Superior temporal gyrus (tissue), 1 donor: ENCODE results near the gene TJAP1.

ENCODE experiments used
- DNase-seq: peaks from one replicate; pipeline ENCODE4 v3.0.0-alpha.2; 2016; ENCODE audit errors: extremely low spot score

The TJAP1 gene, protein sequence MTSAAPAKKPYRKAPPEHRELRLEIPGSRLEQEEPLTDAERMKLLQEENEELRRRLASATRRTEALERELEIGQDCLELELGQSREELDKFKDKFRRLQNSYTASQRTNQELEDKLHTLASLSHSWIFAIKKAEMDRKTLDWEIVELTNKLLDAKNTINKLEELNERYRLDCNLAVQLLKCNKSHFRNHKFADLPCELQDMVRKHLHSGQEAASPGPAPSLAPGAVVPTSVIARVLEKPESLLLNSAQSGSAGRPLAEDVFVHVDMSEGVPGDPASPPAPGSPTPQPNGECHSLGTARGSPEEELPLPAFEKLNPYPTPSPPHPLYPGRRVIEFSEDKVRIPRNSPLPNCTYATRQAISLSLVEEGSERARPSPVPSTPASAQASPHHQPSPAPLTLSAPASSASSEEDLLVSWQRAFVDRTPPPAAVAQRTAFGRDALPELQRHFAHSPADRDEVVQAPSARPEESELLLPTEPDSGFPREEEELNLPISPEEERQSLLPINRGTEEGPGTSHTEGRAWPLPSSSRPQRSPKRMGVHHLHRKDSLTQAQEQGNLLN

DNA sequence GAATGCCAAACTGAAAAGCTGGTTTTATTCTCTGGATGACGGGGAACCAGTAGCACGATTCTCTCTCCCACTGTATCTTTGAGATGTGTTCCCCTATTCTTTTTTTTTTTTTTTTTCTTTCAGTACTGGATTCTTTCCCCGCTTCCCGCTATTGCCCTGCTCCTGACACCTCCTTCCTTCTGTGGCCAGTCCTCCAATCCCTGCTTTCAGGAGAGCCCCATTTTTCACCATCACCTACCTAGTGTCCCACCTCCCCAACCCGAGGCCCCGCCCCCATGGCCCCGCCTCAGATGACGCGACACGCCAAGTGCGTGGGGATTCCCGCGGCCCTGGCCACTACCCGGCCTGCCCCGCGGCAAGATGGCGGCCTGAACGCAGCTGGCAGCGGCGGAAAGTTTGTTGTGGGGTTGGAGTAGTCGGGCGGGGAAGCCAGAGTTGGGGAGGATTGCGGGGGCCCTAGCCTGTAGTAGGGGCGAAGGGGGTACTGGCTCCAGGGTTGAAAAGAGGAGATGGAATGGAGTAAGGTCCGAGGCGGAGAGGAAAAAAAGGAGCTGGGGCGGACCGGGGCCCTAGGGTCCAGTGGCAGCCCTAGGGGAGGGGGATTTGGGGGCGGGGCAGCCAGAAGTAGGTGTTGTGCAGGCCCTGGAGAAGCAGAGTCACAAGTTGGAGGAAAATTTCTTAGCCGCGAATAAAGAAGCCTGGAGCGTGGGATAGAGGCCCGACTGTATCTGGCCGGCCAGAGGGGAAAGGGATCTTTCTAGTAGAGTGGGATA is at the start of gene TJAP1:
TSS of gene TJAP1 (plus strand) at position 336 of the 773 bp plus-strand sequence. CDS start 21,432 bp downstream, outside the sequence.
- DNase-seq = peak; percentile 86

DNA sequence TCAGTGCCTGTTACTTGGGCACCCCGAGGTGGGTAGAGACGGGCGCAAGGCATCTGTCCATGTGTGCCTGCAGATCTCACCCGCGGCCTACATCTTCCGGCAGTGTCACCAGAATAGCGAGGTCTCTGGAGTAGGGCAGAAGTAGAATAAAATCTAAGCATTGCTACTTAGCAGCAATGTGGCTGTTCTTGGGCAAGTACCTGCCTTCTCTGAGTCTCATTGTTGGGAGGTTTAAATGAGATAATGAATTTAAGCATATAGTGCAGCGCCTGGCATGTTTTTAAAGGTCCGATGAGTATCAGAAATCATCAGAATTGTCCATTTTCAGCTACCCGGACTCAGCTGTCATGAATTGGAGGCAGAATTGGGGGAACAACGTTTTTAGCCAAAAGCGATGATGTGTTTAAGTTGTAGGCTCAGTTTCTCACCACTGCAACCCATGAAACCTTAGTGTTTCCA is 49.2 kb upstream of the TJAP1 start:
- peak; percentile 24 for DNase-seq

DNA sequence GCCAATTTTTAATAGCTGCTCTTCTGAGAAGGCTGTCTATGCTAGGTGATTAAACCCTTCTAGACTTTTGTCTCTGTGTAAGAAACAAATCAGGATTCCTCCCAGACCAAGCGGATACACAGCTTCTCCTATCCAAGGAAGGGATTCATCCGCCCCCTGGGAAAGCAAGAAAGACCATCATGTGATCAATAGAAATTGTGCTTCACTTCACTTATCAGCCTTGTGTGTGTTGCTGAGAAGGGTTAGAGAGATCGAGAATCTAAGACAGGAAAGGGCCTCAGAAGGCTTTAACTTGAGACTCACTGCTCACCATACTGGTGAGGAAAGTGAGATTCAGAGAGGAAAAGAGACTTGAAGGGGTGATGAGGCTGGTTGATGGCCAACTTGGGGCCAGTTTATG is 48.5 kb upstream of the TJAP1 start:
- no peak for DNase-seq

DNA sequence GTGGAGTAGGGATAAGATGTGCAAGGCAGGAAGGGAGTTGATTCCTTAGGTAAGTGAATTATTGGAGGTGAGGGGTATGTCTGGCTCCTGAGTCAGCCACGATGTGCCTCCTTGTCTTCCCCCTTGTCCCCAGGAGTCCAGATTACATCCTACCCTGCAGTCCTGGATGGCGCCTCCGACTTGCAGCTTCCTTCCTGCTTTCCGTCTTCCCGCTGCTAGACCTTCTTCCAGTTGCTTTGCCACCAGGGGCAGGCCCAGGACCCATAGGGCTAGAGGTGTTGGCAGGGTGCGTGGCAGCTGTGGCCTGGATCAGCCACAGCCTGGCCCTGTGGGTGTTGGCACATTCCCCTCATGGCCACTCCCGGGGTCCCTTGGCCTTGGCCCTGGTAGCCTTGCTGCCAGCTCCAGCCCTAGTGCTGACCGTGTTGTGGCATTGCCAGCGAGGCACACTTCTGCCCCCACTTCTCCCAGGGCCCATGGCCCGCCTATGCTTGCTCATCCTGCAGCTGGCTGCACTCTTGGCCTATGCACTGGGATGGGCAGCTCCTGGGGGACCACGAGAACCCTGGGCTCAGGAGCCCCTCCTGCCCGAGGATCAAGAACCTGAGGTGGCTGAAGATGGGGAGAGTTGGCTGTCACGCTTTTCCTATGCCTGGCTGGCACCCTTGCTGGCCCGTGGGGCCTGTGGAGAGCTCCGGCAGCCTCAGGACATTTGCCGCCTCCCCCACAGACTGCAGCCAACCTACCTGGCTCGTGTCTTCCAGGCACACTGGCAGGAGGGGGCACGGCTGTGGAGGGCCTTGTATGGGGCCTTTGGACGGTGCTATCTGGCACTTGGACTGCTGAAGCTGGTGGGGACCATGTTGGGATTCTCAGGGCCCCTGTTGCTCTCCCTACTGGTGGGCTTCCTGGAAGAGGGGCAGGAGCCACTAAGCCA is 45.1 kb upstream of the TJAP1 start:
- no peak for DNase-seq

DNA sequence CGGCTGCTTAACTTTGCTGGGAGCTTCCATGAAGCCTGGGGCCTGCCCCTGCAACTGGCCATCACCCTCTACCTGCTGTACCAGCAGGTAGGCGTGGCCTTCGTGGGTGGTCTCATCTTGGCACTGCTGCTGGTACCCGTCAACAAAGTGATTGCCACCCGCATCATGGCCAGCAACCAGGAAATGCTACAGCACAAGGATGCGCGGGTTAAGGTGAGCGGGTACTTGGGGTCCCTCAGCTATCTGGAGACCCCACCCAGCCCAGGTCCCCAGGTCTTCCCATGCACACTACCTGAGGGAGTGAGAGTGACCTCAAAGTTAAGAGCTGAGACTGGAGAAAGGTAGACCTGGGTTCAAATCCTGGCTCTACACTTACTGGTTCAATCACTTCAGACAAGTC is 44.2 kb upstream of the TJAP1 start:
- DNase-seq = no peak

DNA sequence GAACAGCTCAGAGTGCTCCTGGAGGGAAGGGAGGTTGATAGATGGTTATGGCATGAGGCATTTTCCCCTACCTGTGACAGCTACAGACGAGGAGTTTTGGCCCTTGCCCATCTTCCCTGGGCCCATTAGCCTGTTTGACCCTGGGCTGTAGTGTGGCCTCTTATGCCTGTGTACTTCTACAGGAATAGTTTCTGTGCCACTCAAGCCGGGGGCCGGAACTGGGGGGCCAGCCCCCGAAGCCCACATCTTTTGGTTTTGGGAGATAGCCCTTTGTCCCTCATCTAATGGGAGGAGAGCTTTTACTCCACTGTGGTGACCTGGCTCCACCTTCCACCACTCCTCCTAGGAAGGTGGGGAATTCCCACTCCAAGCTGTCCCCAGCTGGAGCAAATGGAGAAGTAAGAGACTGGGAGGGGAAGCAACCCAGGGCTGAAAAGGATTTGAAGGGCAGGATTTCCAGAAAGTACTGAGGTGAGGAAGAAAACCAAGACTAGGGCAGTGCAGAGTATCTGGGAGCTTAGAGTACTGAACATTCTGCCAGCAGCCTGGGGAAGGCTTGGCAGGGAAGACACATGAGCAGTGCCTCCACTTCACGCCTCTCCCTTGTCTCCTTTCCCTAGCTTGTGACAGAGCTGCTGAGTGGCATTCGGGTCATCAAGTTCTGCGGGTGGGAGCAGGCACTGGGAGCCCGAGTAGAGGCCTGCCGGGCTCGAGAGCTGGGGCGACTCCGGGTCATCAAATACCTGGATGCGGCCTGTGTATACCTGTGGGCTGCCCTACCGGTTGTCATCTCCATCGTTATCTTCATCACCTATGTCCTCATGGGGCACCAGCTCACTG is 43.1 kb upstream of the TJAP1 start:
- no peak for DNase-seq

DNA sequence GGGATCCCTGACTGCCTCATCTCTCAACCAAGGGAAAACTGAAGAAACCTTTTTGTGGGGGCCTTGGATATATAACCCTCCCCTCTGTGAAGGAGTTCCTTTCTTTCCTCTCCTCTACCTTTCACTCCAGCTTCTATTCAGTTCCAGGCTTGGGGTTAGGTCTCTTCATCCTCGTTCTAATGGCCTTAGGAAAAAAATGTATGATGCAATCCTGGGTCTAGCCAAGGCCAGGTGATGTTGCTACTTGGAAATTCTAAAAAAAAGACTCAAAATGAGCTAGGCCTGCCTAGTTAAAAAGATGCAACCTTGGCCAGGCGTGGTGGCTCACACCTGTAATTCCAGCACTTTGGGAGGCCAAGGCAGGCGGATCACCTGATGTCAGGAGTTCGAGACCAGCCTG is 42.4 kb upstream of the TJAP1 start:
- no peak for DNase-seq

DNA sequence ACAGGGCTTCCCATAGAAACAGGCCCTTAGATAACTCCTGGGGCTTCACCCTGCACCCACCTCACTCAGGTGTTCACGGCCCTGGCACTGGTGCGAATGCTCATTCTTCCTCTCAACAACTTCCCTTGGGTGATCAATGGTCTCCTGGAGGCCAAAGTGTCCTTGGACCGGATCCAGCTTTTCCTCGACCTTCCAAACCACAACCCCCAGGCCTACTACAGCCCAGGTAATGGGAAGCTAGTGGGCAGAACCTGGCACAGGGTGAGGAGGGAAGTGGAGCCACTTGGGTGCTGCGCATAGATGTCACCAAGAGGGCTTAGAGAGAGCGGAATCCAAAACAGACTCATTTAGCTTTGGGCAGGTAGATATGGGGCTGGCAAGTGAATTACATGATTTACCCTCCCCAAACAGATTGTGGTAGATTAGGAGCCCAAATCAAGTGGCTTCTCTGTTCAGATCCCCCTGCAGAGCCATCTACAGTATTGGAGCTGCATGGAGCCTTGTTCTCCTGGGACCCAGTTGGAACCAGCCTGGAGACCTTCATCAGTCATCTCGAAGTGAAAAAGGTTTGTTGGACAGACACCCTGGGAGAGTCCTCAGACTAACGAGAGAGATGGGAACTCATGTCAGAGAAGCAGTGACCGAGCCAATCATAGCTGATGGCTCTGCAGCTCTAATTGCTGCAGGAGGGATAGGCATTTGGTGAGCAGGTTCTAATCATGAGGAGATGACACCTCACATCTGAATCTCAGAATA is 41.5 kb upstream of the TJAP1 start:
- DNase-seq = no peak

DNA sequence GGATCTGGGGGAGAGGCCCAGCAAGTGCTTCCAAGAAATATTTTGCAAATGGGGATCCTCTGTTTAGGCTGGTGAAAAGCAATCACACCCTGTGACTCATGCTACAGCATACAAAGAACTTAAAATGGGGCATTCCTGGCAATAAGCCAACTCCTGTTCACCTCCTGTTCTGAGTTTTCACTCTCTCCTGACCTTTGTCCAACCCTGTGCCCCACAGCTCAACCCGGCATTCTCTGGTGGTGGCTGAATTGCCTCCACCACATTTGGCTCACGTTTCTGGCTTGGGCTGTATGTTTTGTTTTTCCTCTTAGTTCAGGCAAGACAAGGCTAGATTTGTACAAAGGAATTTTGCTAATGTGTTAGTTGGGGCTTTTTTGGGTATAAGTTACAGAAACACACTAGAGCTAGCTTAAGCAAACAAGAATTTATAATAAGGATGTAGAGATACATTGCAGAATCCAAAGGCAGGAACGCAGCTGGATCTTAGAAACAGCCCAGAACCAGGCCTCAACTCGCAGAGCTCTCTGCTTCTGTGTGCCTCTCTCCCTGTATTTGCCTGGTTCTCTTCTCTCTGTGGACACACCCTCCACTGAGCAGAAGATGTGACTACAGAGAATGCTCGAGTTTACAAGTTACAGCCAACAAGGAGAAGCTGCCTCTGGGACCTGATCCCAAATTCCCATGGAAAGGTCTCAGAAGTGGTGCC is 40.6 kb upstream of the TJAP1 start:
- no peak for DNase-seq

DNA sequence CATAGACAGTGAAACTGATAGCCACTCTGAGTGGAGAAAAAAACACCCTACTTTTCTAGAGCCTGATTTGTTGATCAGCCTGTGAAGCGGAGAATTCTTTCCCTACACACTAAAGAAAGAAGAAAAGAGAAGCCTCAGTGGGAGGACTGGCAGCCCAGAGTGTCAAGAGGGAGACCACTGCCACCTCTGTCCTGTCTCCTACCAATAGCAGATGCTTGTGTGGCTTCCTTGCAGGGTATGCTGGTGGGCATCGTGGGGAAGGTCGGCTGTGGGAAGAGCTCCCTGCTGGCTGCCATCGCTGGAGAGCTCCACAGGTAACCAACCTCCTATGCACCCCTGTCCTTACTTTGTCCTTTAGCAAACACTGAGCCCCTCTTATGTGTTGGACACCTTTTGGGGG is 39.7 kb upstream of the TJAP1 start:
- no peak for DNase-seq

DNA sequence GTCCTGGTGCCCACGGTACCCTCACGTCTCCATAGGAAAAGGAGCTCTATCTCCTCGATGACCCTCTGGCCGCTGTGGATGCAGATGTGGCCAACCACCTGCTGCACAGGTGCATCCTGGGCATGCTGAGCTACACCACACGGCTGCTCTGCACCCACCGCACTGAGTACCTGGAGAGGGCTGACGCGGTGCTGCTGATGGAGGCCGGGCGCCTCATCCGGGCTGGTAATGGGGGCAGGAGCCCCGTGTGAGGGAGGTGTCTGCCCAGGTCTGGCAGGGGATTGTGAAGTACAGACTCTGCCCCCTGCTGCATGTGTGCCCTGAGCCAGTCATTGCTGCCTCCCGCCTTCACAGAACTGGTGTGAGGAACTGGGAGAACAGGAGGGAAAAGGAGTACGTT is 34.4 kb upstream of the TJAP1 start:
- DNase-seq = no peak

DNA sequence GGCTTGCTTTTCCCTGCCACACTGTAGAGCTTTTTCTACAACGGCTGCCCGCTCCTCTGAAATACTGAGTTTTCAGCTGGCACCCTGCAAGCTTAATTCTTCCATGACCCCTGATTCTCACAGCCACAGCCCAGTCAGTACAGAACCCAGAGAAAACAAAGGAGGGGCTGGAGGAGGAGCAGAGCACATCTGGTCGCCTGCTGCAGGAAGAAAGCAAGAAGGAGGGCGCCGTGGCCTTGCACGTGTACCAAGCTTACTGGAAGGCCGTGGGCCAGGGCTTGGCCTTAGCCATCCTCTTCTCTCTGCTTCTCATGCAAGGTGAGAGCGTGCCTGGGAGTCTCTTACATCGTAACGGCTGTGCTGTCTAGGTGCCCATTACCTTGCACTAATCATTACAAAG is 33.3 kb upstream of the TJAP1 start:
- no peak for DNase-seq

DNA sequence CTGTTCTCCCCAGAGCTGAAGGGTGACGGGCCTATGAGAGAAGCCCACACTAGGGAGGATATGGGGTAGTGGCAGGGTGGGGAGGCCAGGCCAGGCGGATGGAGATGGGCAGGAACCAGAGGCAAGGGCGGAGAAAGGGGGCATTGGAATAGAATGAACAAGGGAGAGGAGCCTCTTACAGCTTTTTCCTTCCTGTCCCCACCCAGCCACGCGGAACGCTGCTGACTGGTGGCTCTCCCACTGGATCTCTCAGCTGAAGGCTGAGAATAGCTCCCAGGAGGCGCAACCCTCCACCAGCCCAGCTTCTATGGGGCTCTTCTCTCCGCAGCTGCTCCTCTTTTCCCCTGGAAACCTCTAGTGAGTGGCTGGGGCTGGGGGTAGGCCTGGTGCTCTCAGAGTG is 32.8 kb upstream of the TJAP1 start:
- DNase-seq = no peak

DNA sequence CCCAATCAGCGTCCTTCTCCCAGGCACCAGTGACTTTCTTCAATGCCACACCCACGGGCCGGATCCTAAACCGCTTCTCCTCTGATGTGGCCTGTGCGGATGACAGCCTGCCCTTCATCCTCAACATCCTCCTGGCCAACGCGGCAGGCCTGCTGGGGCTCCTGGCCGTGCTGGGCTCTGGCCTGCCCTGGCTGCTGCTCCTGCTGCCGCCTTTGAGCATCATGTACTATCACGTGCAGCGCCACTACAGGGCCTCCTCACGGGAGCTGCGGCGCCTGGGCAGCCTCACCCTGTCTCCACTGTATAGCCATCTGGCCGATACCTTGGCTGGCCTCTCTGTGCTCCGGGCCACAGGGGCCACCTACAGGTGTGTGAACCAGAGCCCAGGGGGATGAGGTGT is 31.8 kb upstream of the TJAP1 start:
- no peak for DNase-seq

DNA sequence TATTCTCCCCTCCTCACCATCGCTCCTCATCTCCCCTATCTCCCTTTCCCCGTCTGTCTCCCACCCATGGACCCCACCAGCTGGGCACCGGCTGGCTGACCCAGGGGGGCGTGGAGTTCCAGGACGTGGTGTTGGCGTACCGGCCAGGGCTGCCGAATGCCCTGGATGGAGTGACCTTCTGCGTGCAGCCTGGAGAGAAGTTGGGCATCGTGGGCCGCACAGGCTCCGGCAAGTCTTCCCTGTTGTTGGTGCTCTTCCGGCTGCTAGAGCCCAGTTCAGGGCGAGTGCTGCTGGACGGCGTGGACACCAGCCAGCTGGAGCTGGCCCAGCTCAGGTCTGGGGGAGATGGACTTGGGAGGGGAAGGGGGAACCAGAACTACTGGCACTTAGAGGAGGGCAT is 29.8 kb upstream of the TJAP1 start:
- no peak for DNase-seq

DNA sequence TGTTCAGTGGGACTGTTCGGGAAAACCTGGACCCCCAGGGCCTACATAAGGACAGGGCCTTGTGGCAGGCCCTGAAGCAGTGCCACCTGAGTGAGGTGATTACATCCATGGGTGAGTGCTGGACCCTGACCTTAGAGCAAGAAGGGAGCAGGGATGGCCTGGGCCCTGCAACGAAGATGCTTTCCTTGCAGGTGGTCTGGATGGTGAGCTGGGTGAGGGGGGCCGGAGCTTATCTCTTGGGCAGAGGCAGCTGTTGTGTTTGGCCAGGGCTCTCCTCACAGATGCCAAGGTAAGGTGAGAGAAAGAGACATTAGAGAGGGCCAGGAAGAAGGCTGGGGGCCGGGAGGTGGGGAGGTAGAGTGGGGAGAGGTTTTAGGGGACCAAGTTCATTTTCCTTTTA is 28.5 kb upstream of the TJAP1 start:
- DNase-seq = no peak

DNA sequence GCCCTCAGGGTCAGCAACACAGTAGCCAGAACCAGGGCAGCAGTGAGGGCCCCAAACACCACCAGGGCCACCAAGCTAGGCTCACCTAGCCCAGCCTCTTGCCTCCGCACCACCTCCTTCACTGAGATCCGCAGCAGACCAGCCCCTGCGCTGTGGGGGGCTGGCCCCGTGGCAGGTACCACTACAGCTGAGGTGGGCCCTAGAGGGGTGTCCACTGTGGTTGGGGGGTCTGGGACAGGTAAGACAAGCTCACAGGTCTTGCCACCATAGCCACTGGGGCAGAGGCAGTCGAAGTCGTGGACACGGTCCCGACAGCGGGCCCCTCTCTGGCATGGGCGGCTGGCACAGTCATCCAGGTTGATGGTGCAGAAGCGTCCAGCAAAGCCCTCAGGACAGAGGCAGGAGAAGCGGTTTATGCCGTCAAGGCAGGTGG is 26.7 kb upstream of the TJAP1 start:
- DNase-seq = no peak

DNA sequence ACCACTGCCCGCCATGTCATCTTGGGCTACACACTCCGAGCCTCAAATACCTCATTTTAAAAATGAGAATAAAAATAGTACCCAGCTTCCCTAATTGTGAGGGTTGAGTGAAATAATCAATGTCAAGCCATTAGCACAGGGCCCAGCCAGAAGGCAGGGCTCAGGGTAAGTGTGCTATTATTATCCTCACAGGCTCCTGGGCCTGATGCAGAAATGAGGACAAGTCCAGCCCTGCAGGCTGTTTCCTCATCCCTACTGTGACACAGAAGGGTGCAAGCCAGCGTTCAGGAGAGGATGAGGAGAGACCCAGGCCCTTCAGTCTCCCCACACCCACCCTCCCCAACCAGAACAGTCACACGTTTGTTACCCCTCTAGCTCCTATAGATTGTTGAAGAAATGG is 26.0 kb upstream of the TJAP1 start:
- no peak for DNase-seq

DNA sequence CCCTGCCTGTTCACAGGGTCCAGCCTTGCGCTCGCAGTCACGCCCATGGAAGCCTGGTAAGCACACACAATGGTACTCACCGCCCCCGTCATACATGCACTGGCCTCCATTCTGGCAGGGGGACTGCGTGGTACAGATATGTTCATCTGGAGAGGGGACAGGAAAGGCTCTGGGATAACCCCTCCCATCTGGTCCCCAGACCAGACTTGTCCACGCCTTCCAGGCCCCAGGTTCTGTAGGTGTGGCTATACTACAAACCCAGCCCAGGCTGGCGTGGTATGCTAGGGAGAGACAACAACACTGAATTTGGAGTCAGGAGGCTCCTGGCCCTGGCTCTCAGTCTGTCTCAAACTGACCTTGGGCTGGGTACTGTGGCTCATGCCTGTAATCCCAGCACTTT is 25.4 kb upstream of the TJAP1 start:
- DNase-seq = no peak
